ENCODE results near the gene CNTD1. TPM values are rescaled to one million over a fixed set of nuclear protein-coding genes. Genes with fewer than 3 reads are reported as not detected.

CNTD1 gene, protein sequence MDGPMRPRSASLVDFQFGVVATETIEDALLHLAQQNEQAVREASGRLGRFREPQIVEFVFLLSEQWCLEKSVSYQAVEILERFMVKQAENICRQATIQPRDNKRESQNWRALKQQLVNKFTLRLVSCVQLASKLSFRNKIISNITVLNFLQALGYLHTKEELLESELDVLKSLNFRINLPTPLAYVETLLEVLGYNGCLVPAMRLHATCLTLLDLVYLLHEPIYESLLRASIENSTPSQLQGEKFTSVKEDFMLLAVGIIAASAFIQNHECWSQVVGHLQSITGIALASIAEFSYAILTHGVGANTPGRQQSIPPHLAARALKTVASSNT
- 0.46 TPM in 1 of 2 replicates, not detected in the other for total RNA-seq (ENCODE audit: low replicate concordance)
- long read RNA-seq, result 0 reads

DNA sequence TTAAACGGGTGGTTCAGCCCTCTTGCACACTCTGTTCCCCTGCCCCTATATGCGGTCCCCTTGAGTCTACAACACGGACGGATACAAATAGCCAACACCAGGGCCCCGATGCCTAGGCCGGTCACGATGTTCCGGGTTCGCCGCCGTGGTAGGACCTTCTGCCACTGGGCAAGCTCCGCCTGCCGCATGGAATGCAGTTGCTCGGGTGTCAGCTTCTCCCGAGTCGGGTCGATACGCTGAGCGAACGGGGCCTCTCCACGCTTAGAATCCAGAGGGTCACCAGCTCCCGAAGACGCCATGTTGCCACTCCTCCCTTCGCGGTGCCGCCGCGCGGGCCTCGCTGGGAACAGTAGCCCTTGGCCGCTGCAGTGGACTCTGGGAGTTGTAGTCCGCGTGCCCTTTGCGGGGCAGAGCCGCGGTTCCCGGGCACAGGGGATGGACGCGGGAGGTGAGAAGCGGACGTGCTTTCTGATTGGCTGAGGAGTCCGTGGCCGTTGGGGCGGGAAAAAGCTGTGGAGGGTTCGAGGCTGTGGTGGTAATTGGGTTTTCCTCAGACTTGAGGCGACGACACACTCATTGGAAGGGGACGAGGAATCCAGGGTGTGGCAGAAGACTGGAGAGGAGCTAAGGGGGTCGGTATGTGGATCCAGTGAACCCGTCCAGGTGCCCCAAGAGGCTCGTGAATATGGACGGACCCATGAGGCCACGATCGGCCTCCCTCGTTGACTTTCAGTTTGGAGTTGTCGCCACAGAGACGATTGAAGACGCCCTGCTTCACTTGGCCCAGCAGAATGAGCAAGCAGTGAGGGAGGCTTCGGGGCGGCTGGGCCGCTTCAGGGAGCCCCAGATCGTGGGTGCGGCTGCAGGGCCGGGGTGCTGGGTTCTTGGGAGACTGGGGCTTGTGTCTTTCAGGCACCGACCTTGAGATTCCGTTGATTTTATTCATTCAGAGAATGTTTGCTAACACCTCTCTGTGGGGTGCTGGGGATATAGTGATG lies at the start of gene CNTD1, which contains the start of gene COA3:
Gene CNTD1 (plus strand): TSS at position 479 of the 998 bp plus-strand sequence. CDS start 207 bp downstream, at position 686.
Gene COA3 (minus strand): TSS at position 322 of the 998 bp plus-strand sequence. CDS start 23 bp downstream, at position 299.
- Mint-ChIP-seq H3K4me3 (peak within 1 kb of the TSS; percentile 96), H3K27me3 (peaks cover 15% of the 10 kb centered on the region), H3K36me3 (peaks cover 9% of the 10 kb centered on the region), H3K4me1 (ENCODE audit: unreplicated experiment) (peaks cover 17% of the 10 kb centered on the region), H3K27ac (peak within 1 kb of the TSS; percentile 87), H3K9me3 (peaks cover 5% of the 10 kb centered on the region)
- peak; percentile 90 for DNase-seq (ENCODE audit: extremely low spot score, unreplicated experiment)
- TF ChIP-seq, protein P1, sequence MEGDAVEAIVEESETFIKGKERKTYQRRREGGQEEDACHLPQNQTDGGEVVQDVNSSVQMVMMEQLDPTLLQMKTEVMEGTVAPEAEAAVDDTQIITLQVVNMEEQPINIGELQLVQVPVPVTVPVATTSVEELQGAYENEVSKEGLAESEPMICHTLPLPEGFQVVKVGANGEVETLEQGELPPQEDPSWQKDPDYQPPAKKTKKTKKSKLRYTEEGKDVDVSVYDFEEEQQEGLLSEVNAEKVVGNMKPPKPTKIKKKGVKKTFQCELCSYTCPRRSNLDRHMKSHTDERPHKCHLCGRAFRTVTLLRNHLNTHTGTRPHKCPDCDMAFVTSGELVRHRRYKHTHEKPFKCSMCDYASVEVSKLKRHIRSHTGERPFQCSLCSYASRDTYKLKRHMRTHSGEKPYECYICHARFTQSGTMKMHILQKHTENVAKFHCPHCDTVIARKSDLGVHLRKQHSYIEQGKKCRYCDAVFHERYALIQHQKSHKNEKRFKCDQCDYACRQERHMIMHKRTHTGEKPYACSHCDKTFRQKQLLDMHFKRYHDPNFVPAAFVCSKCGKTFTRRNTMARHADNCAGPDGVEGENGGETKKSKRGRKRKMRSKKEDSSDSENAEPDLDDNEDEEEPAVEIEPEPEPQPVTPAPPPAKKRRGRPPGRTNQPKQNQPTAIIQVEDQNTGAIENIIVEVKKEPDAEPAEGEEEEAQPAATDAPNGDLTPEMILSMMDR (conservative IDR thresholded peaks at IDR 0.05), result peak; percentile 23

DNA sequence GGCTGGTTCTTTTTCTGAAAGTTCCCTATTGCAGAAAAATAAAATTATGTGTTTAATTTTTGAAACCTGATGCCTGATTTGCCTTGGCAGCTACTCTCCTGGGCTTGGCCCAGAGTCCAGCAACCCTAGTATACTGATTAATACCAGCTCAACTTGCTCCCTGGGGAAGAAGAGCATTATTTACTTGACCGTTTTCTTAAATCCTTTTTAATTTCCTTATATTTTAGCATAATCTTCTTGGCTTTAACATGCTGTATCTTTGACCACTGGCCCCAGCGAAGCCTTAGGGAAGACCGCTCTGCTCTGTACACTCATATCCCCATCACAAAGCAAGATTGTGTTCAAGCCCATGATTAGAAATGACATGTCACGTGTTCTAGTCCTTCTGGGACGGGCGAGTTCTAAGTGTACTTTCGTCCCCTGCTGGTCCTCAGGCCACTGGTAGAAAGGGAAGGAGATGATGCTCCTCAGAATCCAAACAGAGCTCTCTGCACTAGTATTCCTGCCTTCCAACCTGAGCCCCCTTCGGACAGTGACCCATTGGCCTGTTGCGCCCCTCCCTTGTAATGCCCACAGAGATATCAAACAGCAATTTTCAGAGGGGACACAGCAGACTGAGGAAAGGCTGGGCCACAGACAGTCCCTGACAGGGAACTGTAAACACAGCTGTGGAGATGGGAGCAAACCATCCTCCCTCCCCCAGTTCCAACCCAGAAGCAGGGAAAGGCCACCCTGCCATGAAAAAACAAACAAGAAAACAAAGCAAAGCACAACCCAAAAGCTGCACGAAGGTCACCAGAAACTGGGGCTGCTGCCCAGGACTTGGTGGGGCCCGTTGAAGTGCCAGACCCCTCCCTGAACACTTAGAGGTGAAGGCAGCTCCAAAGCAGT lies 49.5 kb upstream of the CNTD1 start:
- H3K27ac Mint-ChIP-seq, result no peak overlapping the region
- peaks cover 17% of the 10 kb centered on the region for H3K27me3 Mint-ChIP-seq
- TF ChIP-seq, protein P1 (conservative IDR thresholded peaks at IDR 0.05), result no peak
- no peak overlapping the region for H3K4me3 Mint-ChIP-seq
- peaks cover 12% of the 10 kb centered on the region for H3K4me1 Mint-ChIP-seq (ENCODE audit: unreplicated experiment)
- no peaks in the 10 kb centered on the region for H3K36me3 Mint-ChIP-seq
- no peaks in the 10 kb centered on the region for H3K9me3 Mint-ChIP-seq
- DNase-seq (ENCODE audit: extremely low spot score, unreplicated experiment), result no peak

DNA sequence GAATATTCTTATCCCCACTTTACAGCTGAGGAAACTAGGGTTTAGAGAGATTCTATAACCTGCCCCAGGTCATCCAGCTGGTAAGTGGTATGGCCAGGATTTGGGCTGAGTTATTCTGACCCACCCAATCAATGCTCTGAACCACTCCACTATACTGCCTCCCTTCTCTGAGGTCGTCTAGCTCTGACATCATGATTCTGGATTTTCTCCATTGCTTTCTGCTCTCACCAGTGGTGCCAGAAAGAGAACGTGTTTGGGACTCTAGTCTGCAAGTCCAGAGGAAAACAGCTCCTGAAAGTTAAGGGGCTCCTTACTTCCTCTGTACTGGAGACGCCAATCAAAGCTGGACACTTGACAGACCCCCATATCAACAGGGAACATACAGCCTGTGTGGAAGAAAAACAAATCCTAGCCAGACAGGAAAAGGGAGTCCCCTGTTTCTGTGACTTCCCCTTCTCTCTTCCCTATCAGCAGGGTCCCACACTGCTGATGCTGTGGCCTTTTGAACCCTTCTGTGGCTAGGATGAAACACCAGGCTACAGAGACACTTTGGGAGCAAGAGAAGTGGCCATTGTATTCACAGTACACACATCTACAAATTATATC lies 47.8 kb upstream of the CNTD1 start:
- DNase-seq (ENCODE audit: extremely low spot score, unreplicated experiment), result no peak
- peaks cover 10% of the 10 kb centered on the region for H3K4me1 Mint-ChIP-seq (ENCODE audit: unreplicated experiment)
- no peaks in the 10 kb centered on the region for H3K36me3 Mint-ChIP-seq
- no peaks in the 10 kb centered on the region for H3K9me3 Mint-ChIP-seq
- H3K27ac Mint-ChIP-seq, result no peak overlapping the region
- TF ChIP-seq, protein P1 (conservative IDR thresholded peaks at IDR 0.05), result no peak
- peaks cover 26% of the 10 kb centered on the region for H3K27me3 Mint-ChIP-seq
- no peak overlapping the region for H3K4me3 Mint-ChIP-seq

DNA sequence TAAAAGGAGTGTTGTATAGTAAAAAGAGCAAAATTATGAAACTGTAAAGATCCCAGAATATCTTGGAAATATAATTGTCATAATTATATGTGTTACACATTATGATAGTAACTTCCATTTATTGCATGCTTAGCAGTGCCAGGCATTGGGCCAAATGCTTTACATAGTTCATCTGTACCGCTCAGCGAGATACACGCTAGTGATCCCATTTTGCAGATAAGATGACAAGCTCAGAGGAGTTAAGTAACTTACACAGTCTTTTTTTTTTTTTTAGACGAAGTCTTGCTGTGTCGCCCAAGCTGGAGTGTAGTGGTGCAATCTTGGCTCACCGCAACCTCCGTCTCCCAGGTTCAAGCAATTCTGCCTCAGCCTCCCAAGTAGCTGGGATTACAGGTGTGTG lies 47.0 kb upstream of the CNTD1 start:
- Mint-ChIP-seq H3K27ac (no peak overlapping the region), H3K36me3 (no peaks in the 10 kb centered on the region), H3K27me3 (peaks cover 31% of the 10 kb centered on the region), H3K4me3 (no peak overlapping the region), H3K4me1 (ENCODE audit: unreplicated experiment) (peaks cover 10% of the 10 kb centered on the region), H3K9me3 (no peaks in the 10 kb centered on the region)
- TF ChIP-seq, protein P1 (conservative IDR thresholded peaks at IDR 0.05), result no peak
- no peak for DNase-seq (ENCODE audit: extremely low spot score, unreplicated experiment)
